ENCODE measurements around the gene NEUROD2. TPM values are rescaled to one million over a fixed set of nuclear protein-coding genes. Genes with fewer than 3 reads are reported as not detected.

NEUROD2 gene
- total and polyA plus RNA-seq, 2 donors (not counting 3 experiments of a cell fraction or from before 2014, with no cell fraction given), result not detected

GRCh38 chr17:39621523-39622379, 14.0 kb upstream of the NEUROD2 start:
- DNase-seq (ENCODE audit: low read depth, low spot score) (peak; percentile 87), FAIRE-seq (peak; percentile 91)
- BruUV-seq (replicated peaks), result no TSS peak
- no peaks in the 10 kb centered on the region for H3K79me2 ChIP-seq (ENCODE audit: control insufficient read depth, insufficient read depth, low read length)
- POLR2A ChIA-PET, result no interaction called here
- peaks cover 10% of the 10 kb centered on the region for H3K4me1 ChIP-seq (ENCODE audit: control insufficient read depth, extremely low read depth, insufficient read depth, low read length)
- CTCF ChIA-PET, result interaction anchor here (0.5 to 5.8 kb wide), 82 partner anchors 8 to 415 kb away, joined by 3 to 291 read pairs (median 5); partner anchors contain the start of genes CDK12, ERBB2, IKZF3 and MED1
- TF ChIP-seq CTCF (IDR thresholded peaks at IDR 0.05; ENCODE audit: extremely low read depth in 1 of 2, insufficient read depth in 1 of 2, low read depth in 1 of 2, low read length in 2 of 2) (peak; percentile 100), EZH2 (IDR thresholded peaks at IDR 0.05; ENCODE audit: borderline replicate concordance, low read depth, low read length, severe bottlenecking) (peak; percentile 48), MYC (IDR thresholded peaks at IDR 0.05; ENCODE audit: low read depth, low read length) (no peak)
- no peaks in the 10 kb centered on the region for H3K9me1 ChIP-seq (replicated peaks; ENCODE audit: control insufficient read depth, extremely low read depth, insufficient read depth, low read length)
- H3K27me3 ChIP-seq (ENCODE audit: control insufficient read depth in 2 of 2, insufficient read depth in 2 of 2, low read length in 2 of 2), result peaks cover 24 to 26% of the 10 kb centered on the region in 2 experiments
- intact Hi-C loops (cut with micrococcal nuclease), result loop anchor here (1.0 to 10.0 kb wide), 9 partner anchors 31 to 359 kb away; partner anchors contain the start of genes MIEN1, PNMT and PSMD3
- H4K20me1 ChIP-seq (replicated peaks; ENCODE audit: control insufficient read depth, extremely low read depth, insufficient read depth, low read length), result no peaks in the 10 kb centered on the region
- dilution Hi-C loops (cut with MboI; ENCODE audit: extremely low pct_ligation_motif_present, low sequenced_read_pairs), result no loop called here
- H3K9me3 ChIP-seq (replicated peaks; ENCODE audit: control insufficient read depth, insufficient read depth, low read length), result no peaks in the 10 kb centered on the region
- no peak overlapping the region for H3K4me2 ChIP-seq (ENCODE audit: insufficient read depth, low read length)
- H3K4me3 ChIP-seq (replicated peaks in 1 of 3; ENCODE audit: insufficient read depth in 1 of 3, low read depth in 1 of 3, low read length in 3 of 3), result no peak overlapping the region
- H2AFZ ChIP-seq (ENCODE audit: low read depth, low read length), result no peak overlapping the region
- H3K27ac ChIP-seq (ENCODE audit: insufficient read depth, low read depth, low read length), result no peak overlapping the region
- no peaks in the 10 kb centered on the region for H3K36me3 ChIP-seq (ENCODE audit: control insufficient read depth in 2 of 2, extremely low read depth in 1 of 2, insufficient read depth in 2 of 2, low read length in 2 of 2)
- no peak overlapping the region for H3K9ac ChIP-seq (replicated peaks; ENCODE audit: extremely low read depth, insufficient read depth, low read length)

DNA sequence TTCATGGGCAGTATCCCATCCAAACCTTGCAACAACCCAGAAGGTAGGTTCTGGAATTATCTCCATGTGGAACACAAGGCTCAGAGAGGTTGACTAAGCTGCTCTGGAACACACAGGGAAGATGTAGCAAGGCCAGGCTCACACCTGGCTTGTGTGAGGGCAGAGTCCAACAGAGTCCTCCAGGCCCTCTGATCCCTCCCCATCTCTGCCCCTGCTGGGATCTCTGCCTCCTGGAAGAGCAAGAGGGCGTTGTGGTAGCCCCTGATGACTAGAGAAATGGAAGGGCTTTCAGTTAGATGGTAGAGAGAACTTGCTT, 12.0 kb upstream of the NEUROD2 start:
- H3K9me1 ChIP-seq (replicated peaks; ENCODE audit: control insufficient read depth, extremely low read depth, insufficient read depth, low read length), result no peaks in the 10 kb centered on the region
- ChIA-PET CTCF (interaction anchor here (1.2 to 5.8 kb wide), 9 partner anchors 13 to 135 kb away, joined by 3 to 291 read pairs (median 84); partner anchors contain the start of genes PNMT and TCAP), POLR2A (interaction anchor here (0.6 kb wide), 1 partner anchor 48 kb away, joined by 9 read pairs; no protein-coding TSS in a partner anchor)
- BruUV-seq (replicated peaks), result no TSS peak
- H3K9ac ChIP-seq (replicated peaks; ENCODE audit: extremely low read depth, insufficient read depth, low read length), result no peak overlapping the region
- no peaks in the 10 kb centered on the region for H3K36me3 ChIP-seq (ENCODE audit: control insufficient read depth in 2 of 2, extremely low read depth in 1 of 2, insufficient read depth in 2 of 2, low read length in 2 of 2)
- H3K27ac ChIP-seq (ENCODE audit: insufficient read depth, low read depth, low read length), result no peak overlapping the region
- TF ChIP-seq POLR2A (IDR thresholded peaks at IDR 0.05; ENCODE audit: low read depth, low read length) (no peak), MAX (IDR thresholded peaks at IDR 0.05; ENCODE audit: insufficient read depth, insufficient read length) (no peak), JUN (IDR thresholded peaks at IDR 0.05; ENCODE audit: borderline replicate concordance, insufficient read depth, insufficient read length, low read depth) (no peak), CTCF (IDR thresholded peaks at IDR 0.05; ENCODE audit: extremely low read depth in 1 of 2, insufficient read depth in 1 of 2, low read depth in 1 of 2, low read length in 2 of 2) (no peak), MYC (IDR thresholded peaks at IDR 0.05; ENCODE audit: low read depth, low read length) (no peak), POLR2AphosphoS5 (IDR thresholded peaks at IDR 0.05; ENCODE audit: insufficient read depth, low read depth, low read length) (no peak), FOS (IDR thresholded peaks at IDR 0.05; ENCODE audit: borderline replicate concordance, insufficient read depth, low read length) (no peak), GATA2 (IDR thresholded peaks at IDR 0.05; ENCODE audit: insufficient read depth, insufficient read length, low read depth, low read length) (no peak), EZH2 (IDR thresholded peaks at IDR 0.05; ENCODE audit: borderline replicate concordance, low read depth, low read length, severe bottlenecking) (no peak)
- no peaks in the 10 kb centered on the region for H3K79me2 ChIP-seq (ENCODE audit: control insufficient read depth, insufficient read depth, low read length)
- no peaks in the 10 kb centered on the region for H4K20me1 ChIP-seq (replicated peaks; ENCODE audit: control insufficient read depth, extremely low read depth, insufficient read depth, low read length)
- no peak overlapping the region for H2AFZ ChIP-seq (ENCODE audit: low read depth, low read length)
- no peaks in the 10 kb centered on the region for H3K9me3 ChIP-seq (replicated peaks; ENCODE audit: control insufficient read depth, insufficient read depth, low read length)
- FAIRE-seq (no peak), DNase-seq (ENCODE audit: low read depth, low spot score) (no peak)
- H3K4me3 ChIP-seq (replicated peaks in 1 of 3; ENCODE audit: insufficient read depth in 1 of 3, low read depth in 1 of 3, low read length in 3 of 3), result no peak overlapping the region
- peaks cover 5 to 11% of the 10 kb centered on the region in 2 experiments for H3K27me3 ChIP-seq (ENCODE audit: control insufficient read depth in 2 of 2, insufficient read depth in 2 of 2, low read length in 2 of 2)
- H3K4me2 ChIP-seq (ENCODE audit: insufficient read depth, low read length), result no peak overlapping the region
- H3K4me1 ChIP-seq (ENCODE audit: control insufficient read depth, extremely low read depth, insufficient read depth, low read length), result peaks cover 10% of the 10 kb centered on the region
- intact Hi-C loops (cut with micrococcal nuclease) (loop anchor here (10.0 kb wide), 1 partner anchor 335 kb away; no protein-coding TSS in a partner anchor), dilution Hi-C loops (cut with MboI; ENCODE audit: extremely low pct_ligation_motif_present, low sequenced_read_pairs) (no loop called here)

All from endothelial cell of umbilical vein (primary cell).